HS-27A (cell line): ENCODE results near the gene ABCA3.

ENCODE experiments used
- DNase-seq: peaks from one replicate; pipeline ENCODE4 v3.0.0-alpha.2; 2012; ENCODE audit warnings: low read depth, missing footprints

ABCA3 gene

DNA sequence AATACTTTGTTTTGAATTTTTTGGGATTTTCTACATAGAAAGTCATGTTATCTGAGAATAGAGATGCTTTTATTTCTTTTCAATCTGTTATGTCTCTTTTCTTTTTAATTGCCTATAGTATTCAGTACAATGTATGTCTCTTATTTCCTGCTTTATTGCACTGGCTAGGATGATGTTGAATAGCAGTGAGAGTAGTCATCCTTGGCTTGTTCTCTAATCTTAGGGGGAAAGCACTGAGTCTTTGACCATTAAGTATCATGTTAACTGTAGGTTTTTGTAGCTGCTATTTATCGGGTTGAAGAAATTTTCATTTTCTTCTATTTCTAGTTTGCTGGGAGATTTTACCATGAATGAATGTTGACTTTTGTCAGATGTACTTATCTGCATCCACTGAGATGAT, 10.0 kb upstream of the ABCA3 start:
- DNase-seq, result no peak

- no peak for DNase-seq
These were observed 2.7 kb upstream of the ABCA3 start for GRCh38 chr16:2343211-2343610.

DNA sequence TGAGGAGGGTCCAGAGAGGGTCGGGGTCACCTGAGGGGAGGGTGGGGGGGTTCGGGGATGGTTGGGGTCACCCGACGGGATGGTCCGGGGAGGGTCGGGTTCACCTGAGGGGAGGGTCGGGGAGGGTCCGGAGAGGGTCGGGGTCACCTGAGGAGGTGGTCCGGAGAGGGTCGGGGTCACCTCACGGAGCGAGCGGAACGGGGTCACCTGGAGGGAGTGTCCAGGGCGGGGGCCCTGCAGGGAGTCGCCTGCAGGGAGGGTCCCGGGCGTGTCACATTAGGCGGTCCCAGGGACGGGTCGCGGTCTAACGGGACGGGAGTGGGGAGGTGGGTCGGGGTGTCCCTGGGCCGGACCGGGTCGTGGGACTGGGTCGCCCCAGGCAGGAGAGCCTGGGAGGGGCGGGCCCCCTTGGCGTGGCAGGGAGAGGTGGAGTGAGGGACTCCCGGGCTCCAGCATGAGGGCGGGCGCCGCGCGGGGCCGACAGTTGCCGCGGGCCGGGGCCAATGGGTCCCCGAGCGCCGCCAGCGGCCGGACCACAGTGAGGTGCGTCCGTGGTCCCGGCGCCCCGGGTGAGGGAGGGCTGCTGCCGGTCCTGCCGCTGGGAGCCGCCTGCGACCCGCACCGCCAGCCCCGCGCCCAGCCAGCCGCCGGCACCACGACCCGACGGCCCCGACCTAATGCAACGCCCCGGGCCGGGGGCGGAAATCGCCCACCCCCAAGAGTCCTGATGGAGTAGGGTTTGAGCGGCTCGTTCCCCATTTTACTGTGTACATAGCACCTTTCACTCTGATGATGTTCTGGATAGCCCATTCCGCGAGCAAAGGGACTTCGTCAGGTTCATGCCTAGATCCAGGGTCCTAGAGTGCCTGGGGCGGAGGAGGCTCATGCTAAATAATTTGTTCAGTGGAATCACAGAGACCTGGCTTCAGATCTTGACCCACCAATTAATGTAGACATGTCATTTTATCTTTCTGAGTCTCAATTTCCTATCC, 1.2 kb upstream of the ABCA3 start:
- no peak for DNase-seq

DNA sequence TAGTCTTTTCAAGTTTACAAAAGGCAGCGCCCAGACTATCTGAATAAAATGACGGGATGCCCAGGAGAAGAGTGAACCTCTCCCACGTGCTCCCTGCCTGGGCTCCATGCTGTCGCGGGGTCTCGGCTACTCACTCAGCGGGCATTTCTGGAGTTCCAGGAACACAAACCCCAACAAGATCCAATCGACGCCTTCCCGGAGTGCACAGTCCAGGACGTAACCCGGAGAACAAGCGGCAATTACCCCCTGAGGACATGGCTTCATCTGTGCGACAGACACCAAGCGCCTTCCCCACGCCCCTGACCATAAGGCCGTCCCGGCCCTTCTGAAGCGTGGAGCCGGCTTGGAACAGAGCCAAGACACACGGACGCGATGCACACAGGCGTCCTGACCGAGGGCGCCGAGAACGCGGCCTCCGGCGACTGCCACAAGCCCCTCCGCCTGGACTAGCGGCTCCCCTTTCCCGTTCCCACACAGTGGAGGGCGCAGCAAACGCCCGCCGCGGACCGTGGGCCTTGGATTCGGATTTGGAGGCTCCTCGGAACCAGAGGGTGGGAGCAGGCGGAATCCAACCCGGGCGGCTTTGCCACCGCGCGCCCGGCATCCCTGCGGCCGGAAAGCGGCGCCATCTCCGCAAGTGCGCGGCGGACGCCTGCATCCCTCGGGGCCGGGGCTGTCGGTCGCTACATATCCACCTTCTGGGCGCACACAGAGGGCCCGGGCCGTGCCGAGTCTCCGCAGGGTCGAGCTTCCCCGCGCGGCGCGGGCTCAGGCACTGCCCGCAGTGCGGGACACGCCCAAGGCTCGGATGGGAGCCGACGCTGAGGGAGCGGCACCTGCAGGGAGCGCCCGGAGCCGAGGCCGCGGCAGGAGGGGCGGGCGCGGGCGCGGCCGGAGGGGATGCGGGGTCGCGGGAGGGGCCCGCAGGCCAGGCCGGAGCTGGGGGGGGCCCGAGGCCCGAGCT, 725 bp downstream of the ABCA3 start:
- DNase-seq, result no peak

DNA sequence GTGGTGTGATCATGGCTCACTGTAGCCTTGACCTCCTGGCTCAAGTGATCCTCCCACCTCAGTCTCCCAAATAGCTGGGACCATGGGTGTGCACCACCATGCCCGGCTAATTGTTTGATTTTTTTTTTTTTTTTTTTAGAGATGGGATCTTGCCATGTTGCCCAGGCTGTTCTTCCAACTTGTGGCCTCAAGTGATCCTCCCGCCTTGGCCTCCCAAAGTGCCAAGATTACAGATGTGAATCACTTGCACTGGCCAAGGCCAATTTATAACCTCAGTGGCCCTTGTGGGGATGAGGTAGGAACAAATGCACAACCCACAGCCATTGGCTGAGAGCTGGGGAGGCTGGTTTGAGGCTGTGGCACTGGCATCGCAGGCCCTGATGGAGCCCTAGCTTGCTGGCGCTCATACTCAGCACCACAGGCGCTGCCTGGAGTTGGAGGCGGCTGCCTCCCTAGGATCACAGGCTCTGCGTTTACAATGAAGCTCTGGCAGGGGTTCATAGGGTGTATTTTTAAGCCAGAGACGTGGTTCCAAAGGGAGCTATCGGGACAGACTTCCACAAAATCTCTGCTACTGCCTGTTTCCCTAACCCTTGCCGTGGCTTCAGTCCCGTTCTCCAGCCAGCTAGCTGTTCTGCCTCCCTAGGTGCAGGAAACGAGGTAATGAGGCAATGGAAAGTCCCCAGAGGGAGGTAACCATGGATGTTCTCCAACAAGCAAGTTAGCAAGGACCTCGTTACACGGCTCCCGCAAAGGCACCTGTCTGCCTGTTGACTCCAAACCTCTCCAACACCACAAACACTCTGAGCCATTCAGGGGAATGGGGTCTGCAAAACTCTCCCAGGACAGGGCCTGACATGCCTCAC, 2.9 kb downstream of the ABCA3 start:
- no peak for DNase-seq

- no peak for DNase-seq
These were observed 5.1 kb downstream of the ABCA3 start for GRCh38 chr16:2335286-2335895.

GRCh38 chr16:2333772-2334379, 6.7 kb downstream of the ABCA3 start:
- DNase-seq, result no peak

DNA sequence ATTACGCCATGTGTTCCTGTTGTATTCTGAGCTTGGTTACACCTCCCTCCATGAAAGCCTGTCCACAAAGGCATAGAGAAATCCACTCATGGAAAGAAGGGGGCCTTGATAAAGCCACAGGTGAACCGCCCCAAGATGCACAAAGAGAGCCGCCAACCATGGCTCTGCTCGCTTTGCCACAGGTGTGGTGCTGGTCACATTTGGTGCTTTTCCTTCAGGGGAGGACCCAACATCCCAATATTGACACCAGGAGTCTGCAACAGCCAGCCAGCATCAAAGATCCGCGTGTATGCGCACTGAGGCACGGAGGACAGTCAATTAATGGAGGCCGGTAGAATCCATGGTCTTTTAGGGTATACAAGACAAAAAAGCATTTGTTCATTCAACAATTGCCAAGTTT, 7.3 kb downstream of the ABCA3 start:
- DNase-seq, result no peak

GRCh38 chr16:2331931-2332267, 8.6 kb downstream of the ABCA3 start:
- DNase-seq, result no peak

- DNase-seq, result no peak
These were observed 9.2 kb downstream of the ABCA3 start for GRCh38 chr16:2331199-2331930.

DNA sequence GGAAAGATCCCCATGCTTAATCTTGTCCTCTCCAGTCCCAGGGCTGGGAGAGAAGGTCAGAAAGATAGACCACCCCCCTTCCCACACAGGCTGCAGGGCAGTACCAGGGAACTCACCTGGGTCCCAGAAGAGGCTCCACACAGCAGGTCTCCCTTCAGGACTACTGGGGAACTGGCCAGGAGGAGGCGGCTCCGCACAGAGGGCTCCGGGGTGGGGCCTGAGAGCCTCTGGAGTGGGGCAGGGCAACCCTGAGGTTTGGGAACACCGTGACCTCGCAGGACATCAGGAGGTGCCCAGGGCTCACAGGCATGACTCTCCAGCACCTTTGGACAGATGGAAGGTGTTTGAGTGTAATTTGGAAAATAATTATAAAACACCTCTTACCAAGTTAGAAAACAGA, 11.0 kb downstream of the ABCA3 start:
- DNase-seq, result no peak

DNA sequence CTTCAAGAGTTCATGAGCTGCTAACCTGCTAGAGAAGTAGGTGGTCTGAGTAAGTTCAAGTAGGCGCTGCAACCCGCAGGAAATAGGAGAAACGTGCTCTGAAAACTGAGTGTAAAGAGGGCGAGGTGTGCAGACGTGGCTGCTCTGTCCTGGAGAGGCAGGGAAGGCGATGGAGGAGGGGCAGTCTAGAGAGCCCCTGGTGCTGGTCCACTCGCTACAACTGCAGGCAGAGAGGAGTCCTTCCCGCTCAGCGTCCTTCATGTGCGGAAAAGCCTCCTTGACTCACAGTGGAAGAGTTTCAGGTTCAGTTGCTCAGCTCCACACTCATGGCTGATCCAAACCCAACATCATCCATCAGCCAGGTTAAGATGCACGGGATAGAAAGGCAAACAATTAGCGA, 12.1 kb downstream of the ABCA3 start:
- no peak for DNase-seq

- DNase-seq, result no peak
These were observed 14.3 kb downstream of the ABCA3 start for GRCh38 chr16:2326191-2326590.

GRCh38 chr16:2325791-2326190, 14.7 kb downstream of the ABCA3 start:
- DNase-seq, result no peak

GRCh38 chr16:2325181-2325580, 15.3 kb downstream of the ABCA3 start:
- no peak for DNase-seq

GRCh38 chr16:2324296-2324859, 16.1 kb downstream of the ABCA3 start:
- DNase-seq, result no peak

GRCh38 chr16:2323701-2324100, 16.8 kb downstream of the ABCA3 start:
- no peak for DNase-seq

GRCh38 chr16:2319606-2320005, 20.9 kb downstream of the ABCA3 start:
- no peak for DNase-seq

GRCh38 chr16:2317231-2318020, 23.1 kb downstream of the ABCA3 start:
- DNase-seq, result no peak
